Measurements from ENCODE around the gene TBC1D16. TPM values are rescaled to one million over a fixed set of nuclear protein-coding genes. Genes with fewer than 3 reads are reported as not detected.

The TBC1D16 gene
- 26.3 and 26.6 TPM in 2 replicates for total RNA-seq (2014; rRNA removed; shearing (Covaris generic))

GRCh38 chr17:80035687-80035936 is at the start of gene TBC1D16:
Gene TBC1D16, minus strand, starts transcription at chr17:80035872. Its CDS starts 22,325 bp downstream, at chr17:80013547.
- DNase-seq (ENCODE audit: low spot score), result no peak

- no peak for DNase-seq (ENCODE audit: low spot score)
These were observed 49.1 kb upstream of the TBC1D16 start for GRCh38 chr17:80084773-80085172.

- no peak for DNase-seq (ENCODE audit: low spot score)
These were observed 47.5 kb upstream of the TBC1D16 start for GRCh38 chr17:80083136-80083661.

GRCh38 chr17:80082403-80083135 is 46.9 kb upstream of the TBC1D16 start:
- peak; percentile 85 for DNase-seq (ENCODE audit: low spot score)

GRCh38 chr17:80081596-80081995 is 45.9 kb upstream of the TBC1D16 start:
- DNase-seq (ENCODE audit: low spot score), result no peak

- DNase-seq (ENCODE audit: low spot score), result no peak
These were observed 44.4 kb upstream of the TBC1D16 start for GRCh38 chr17:80080081-80080480.

- no peak for DNase-seq (ENCODE audit: low spot score)
These were observed 36.7 kb upstream of the TBC1D16 start for GRCh38 chr17:80072410-80072809.

- DNase-seq (ENCODE audit: low spot score), result no peak
These were observed 35.6 kb upstream of the TBC1D16 start for GRCh38 chr17:80071116-80071841.

GRCh38 chr17:80070375-80071115 is 34.9 kb upstream of the TBC1D16 start:
- DNase-seq (ENCODE audit: low spot score), result no peak

GRCh38 chr17:80068301-80069222 is 32.9 kb upstream of the TBC1D16 start:
- peak; percentile 90 for DNase-seq (ENCODE audit: low spot score)

GRCh38 chr17:80067393-80067986 is 31.8 kb upstream of the TBC1D16 start:
- DNase-seq (ENCODE audit: low spot score), result no peak

GRCh38 chr17:80065478-80066170 is 30.0 kb upstream of the TBC1D16 start:
- DNase-seq (ENCODE audit: low spot score), result no peak

- no peak for DNase-seq (ENCODE audit: low spot score)
These were observed 29.0 kb upstream of the TBC1D16 start for GRCh38 chr17:80064696-80065095.

GRCh38 chr17:80063830-80064585 is 28.3 kb upstream of the TBC1D16 start:
- peak; percentile 91 for DNase-seq (ENCODE audit: low spot score)

- DNase-seq (ENCODE audit: low spot score), result no peak
These were observed 25.7 kb upstream of the TBC1D16 start for GRCh38 chr17:80061421-80061820.

- no peak for DNase-seq (ENCODE audit: low spot score)
These were observed 25.0 kb upstream of the TBC1D16 start for GRCh38 chr17:80060644-80061043.

- no peak for DNase-seq (ENCODE audit: low spot score)
These were observed 22.8 kb upstream of the TBC1D16 start for GRCh38 chr17:80058311-80058955.

- no peak for DNase-seq (ENCODE audit: low spot score)
These were observed 19.9 kb upstream of the TBC1D16 start for GRCh38 chr17:80055597-80055996.

- no peak for DNase-seq (ENCODE audit: low spot score)
These were observed 17.4 kb upstream of the TBC1D16 start for GRCh38 chr17:80053102-80053501.
